Retinal pigment epithelial cell (primary cell): ENCODE results near the gene NKX3-2.

Experiments used
- DNase-seq: peaks from one replicate; pipeline ENCODE4 v3.0.0-alpha.2; 2010; ENCODE audit warnings: low read depth
- H3K4me3 ChIP-seq: 2 replicates; pipeline ENCODE4 v1.5.1; 2011; ENCODE audit warnings: mild to moderate bottlenecking, low read length, control low read depth, moderate library complexity
- CTCF ChIP-seq: conservative IDR thresholded peaks from 2 replicates; pipeline ENCODE4 v1.5.1; 2011; ENCODE audit warnings: low read depth, low read length, control low read depth, inconsistent platforms

NKX3-2 gene

GRCh38 chr4:13530823-13531624, 13.3 kb downstream of the NKX3-2 start:
- no peak for TF ChIP-seq CTCF
- H3K4me3 ChIP-seq = no peak overlapping the region
- no peak for DNase-seq

- DNase-seq = no peak
- H3K4me3 ChIP-seq = no peak overlapping the region
Measured at GRCh38 chr4:13529128-13529919, 15.0 kb downstream of the NKX3-2 start.

GRCh38 chr4:13528821-13529127, 15.5 kb downstream of the NKX3-2 start:
- DNase-seq = no peak
- no peak for TF ChIP-seq CTCF

More at GRCh38 chr4:13529128-13529919, 15.0 kb downstream of the NKX3-2 start:
- TF ChIP-seq CTCF = no peak

GRCh38 chr4:13527981-13528820, 16.1 kb downstream of the NKX3-2 start:
- no peak overlapping the region for H3K4me3 ChIP-seq
- TF ChIP-seq CTCF = no peak
- no peak for DNase-seq

More at GRCh38 chr4:13528821-13529127, 15.5 kb downstream of the NKX3-2 start:
- H3K4me3 ChIP-seq = no peak overlapping the region

GRCh38 chr4:13527192-13527980, 16.9 kb downstream of the NKX3-2 start:
- no peak overlapping the region for H3K4me3 ChIP-seq
- DNase-seq = no peak
- TF ChIP-seq CTCF = no peak

GRCh38 chr4:13526658-13527057, 17.6 kb downstream of the NKX3-2 start:
- no peak overlapping the region for H3K4me3 ChIP-seq
- no peak for TF ChIP-seq CTCF
- DNase-seq = no peak
